Stomach (tissue), 9 donors: ENCODE measurements around the gene CNGA1. TPM values are rescaled to one million over a fixed set of nuclear protein-coding genes. Genes with fewer than 3 reads are reported as not detected.
A peak's percentile ranks its signal among the peaks of the same experiment; 100 is the strongest.

ENCODE experiments used
- DNase-seq, 2 donors: peaks; one replicate each; pipeline versions ENCODE4 v3.0.0 to v3.0.0-alpha.2; 2013 to 2019
- H3K27ac ChIP-seq, 5 donors: fragments of 200-600 bp in 4 of 5; sonication (generic) in 4 of 5; one replicate each; pipeline ENCODE4 v1.5.1; 2013 to 2019; ENCODE audit warnings: mild to moderate bottlenecking in 1 of 5, moderate library complexity in 1 of 5
- H3K27me3 ChIP-seq, 3 donors: fragments of 200-600 bp; sonication (generic); one replicate each; pipeline ENCODE4 v1.5.1; 2017 to 2019; ENCODE audit warnings: mixed run types in 1 of 3
- H3K36me3 ChIP-seq, 4 donors: fragments of 200-600 bp; sonication (generic); 1 replicate in 3 of 4; 2 replicates in 1 of 4; pipeline ENCODE4 v1.5.1; 2016 to 2019
- H3K4me1 ChIP-seq, 4 donors: fragments of 200-600 bp; sonication (generic); one replicate each; pipeline ENCODE4 v1.5.1; 2016 to 2019
- H3K4me3 ChIP-seq, 4 donors: fragments of 200-600 bp; sonication (generic) in 3 of 4; one replicate each; pipeline ENCODE4 v1.5.1; 2016 to 2019; ENCODE audit warnings: mild to moderate bottlenecking in 1 of 4
- H3K9me3 ChIP-seq, 4 donors: fragments of 200-600 bp; sonication (generic); one replicate each; pipeline ENCODE4 v1.5.1; 2016 to 2019
- EP300 ChIP-seq: sonication (generic); formaldehyde crosslinking; IDR thresholded peaks from one replicate; pipeline ENCODE4 v1.6.1; 2017; ENCODE audit warnings: antibody characterized with exemption
- POLR2A ChIP-seq, 4 donors: fragments of 450-650 bp; IDR thresholded peaks; one replicate each; pipeline ENCODE4 v1.6.1; 2016; ENCODE audit warnings: antibody characterized with exemption in 4 of 4, control low read depth in 2 of 4, mild to moderate bottlenecking in 1 of 4, moderate library complexity in 1 of 4
- POLR2AphosphoS5 ChIP-seq, 3 donors: sonication (generic); formaldehyde crosslinking; IDR thresholded peaks; one replicate each; pipeline ENCODE4 v1.6.1; 2016; ENCODE audit warnings: antibody characterized with exemption in 3 of 3
- WGBS, 5 donors: extraction: QIAGEN DNeasy Blood & Tissue Kit in 3 of 5; methylation state at CpG; one replicate each; pipeline versions ENCODE4 v1.1.5 to v1.1.7; 2013 to 2018; 5-methylcytosine and 5-hydroxymethylcytosine counted together
- intact Hi-C: fragments of 100-400 bp; cut with DNase I; formaldehyde crosslinking; loops from one replicate; pipeline ENCODE4 v1.15.1; 2023; ENCODE audit warnings: low total_unique reads
- polyA plus RNA-seq, 3 donors: library from polyadenylated mRNA; stranded (reverse); fragments of 200-250 nt; gene quantifications; one replicate each; pipeline ENCODE4 v1.2.3, GENCODE V29; 2013
- total RNA-seq, 5 donors: library from RNA; depleted of rRNA; stranded (reverse); fragments of >200 nt; gene quantifications; one replicate each; pipeline versions ENCODE4 v1.1.0 to v1.2.3, GENCODE V29; 2014 to 2016
- TF ChIP-seq, protein P1 (sequence below), 7 experiments: fragments of 450-650 bp in 4 of 7; fragments of 200-600 bp in 3 of 7; sonication (generic) in 3 of 7; IDR thresholded peaks; one replicate each; pipeline ENCODE4 v1.5.1; 2016 to 2019; ENCODE audit warnings: antibody characterized with exemption in 7 of 7, control low read depth in 2 of 7, mild to moderate bottlenecking in 1 of 7
- donor health status: healthy with polysubstance abuse.
- donor health status: Bipolar disorder and iron deficiency.
- donor health status: healthy.

Gene CNGA1
- total and polyA plus RNA-seq, 8 donors: 0.56 to 23.8 (median 3.6) TPM; not detected in 2

- H3K4me1 ChIP-seq: peaks cover 16 to 35% (median 27%) of the 10 kb centered on the region in 4 donors
- no peaks in the 10 kb centered on the region for H3K9me3 ChIP-seq
- H3K27ac ChIP-seq: peak overlapping the region in 1 of 5 donors; percentile 41
- DNase-seq: no peak
- no peaks in the 10 kb centered on the region for H3K36me3 ChIP-seq
- 18 to 38% (median 26%) methylated on average over 3 of the region's 3 CpGs for WGBS, 5 donors
- intact Hi-C loops: no loop called here
- H3K27me3 ChIP-seq: peaks cover 0 to 8% (median 0%) of the 10 kb centered on the region in 3 donors
- no peak overlapping the region for H3K4me3 ChIP-seq
- TF ChIP-seq EP300: no peak
- no peak for TF ChIP-seq POLR2AphosphoS5 (IDR thresholded peaks at IDR 0.05)
- TF ChIP-seq, protein P1, sequence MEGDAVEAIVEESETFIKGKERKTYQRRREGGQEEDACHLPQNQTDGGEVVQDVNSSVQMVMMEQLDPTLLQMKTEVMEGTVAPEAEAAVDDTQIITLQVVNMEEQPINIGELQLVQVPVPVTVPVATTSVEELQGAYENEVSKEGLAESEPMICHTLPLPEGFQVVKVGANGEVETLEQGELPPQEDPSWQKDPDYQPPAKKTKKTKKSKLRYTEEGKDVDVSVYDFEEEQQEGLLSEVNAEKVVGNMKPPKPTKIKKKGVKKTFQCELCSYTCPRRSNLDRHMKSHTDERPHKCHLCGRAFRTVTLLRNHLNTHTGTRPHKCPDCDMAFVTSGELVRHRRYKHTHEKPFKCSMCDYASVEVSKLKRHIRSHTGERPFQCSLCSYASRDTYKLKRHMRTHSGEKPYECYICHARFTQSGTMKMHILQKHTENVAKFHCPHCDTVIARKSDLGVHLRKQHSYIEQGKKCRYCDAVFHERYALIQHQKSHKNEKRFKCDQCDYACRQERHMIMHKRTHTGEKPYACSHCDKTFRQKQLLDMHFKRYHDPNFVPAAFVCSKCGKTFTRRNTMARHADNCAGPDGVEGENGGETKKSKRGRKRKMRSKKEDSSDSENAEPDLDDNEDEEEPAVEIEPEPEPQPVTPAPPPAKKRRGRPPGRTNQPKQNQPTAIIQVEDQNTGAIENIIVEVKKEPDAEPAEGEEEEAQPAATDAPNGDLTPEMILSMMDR (IDR thresholded peaks at IDR 0.05): no peak
- no peak for TF ChIP-seq POLR2A (IDR thresholded peaks at IDR 0.05)
Measured at GRCh38 chr4:48042979-48043461, 26.5 kb upstream of the CNGA1 start.

DNA sequence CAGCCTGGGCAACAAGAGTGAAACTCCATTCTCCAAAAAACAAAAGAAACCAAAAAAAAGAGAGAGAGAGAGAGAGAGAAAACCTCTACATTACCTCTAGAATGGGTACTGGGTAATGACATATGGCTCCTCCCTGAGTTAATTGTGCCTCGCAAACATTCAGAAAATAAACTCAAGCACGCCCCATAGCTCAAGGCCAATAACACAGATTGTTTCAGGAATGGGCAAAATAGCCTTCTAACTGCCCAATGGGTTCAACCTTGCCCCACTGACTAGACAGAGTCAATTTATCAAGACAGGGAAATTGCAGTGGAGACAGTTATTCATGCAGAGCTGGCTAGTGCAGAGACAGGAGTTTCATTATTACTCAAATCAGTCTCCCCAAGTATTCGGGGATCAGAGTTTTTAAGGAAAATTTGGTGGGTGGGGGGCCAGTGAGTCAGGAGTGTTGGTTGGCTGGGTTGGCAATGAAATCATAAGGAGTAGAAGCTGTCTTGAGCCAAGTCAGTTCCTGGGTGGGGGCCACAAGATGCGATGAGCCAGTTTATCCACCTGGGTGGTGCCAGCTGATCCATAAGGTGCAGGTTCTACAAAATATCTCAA lies 25.2 kb upstream of the CNGA1 start:
- intact Hi-C loops: no loop called here
- Histone ChIP-seq H3K9me3 (no peaks in the 10 kb centered on the region), H3K36me3 (no peaks in the 10 kb centered on the region), H3K27ac (no peak overlapping the region), H3K4me3 (no peak overlapping the region), H3K27me3 (peaks cover 0 to 8% (median 0%) of the 10 kb centered on the region in 3 donors), H3K4me1 (peaks cover 3 to 21% (median 14%) of the 10 kb centered on the region in 4 donors)
- TF ChIP-seq, protein P1 (IDR thresholded peaks at IDR 0.05): no peak
- TF ChIP-seq EP300 (no peak), POLR2AphosphoS5 (IDR thresholded peaks at IDR 0.05) (no peak), POLR2A (IDR thresholded peaks at IDR 0.05) (no peak)
- DNase-seq: no peak
- WGBS, 5 donors: 73 to 95% (median 76%) methylated on average over 4 of the region's 4 CpGs

- Histone ChIP-seq H3K27me3 (peaks cover 0 to 8% (median 0%) of the 10 kb centered on the region in 3 donors), H3K4me3 (no peak overlapping the region), H3K4me1 (peaks cover 0 to 13% (median 10%) of the 10 kb centered on the region in 4 donors), H3K27ac (no peak overlapping the region), H3K9me3 (no peaks in the 10 kb centered on the region), H3K36me3 (no peaks in the 10 kb centered on the region)
- intact Hi-C loops: no loop called here
- no peak for TF ChIP-seq POLR2AphosphoS5 (IDR thresholded peaks at IDR 0.05)
- TF ChIP-seq POLR2A (IDR thresholded peaks at IDR 0.05): no peak
- TF ChIP-seq, protein P1 (IDR thresholded peaks at IDR 0.05): no peak
- TF ChIP-seq EP300: no peak
- no peak for DNase-seq
Measured at GRCh38 chr4:48039561-48039960, 23.1 kb upstream of the CNGA1 start.

DNA sequence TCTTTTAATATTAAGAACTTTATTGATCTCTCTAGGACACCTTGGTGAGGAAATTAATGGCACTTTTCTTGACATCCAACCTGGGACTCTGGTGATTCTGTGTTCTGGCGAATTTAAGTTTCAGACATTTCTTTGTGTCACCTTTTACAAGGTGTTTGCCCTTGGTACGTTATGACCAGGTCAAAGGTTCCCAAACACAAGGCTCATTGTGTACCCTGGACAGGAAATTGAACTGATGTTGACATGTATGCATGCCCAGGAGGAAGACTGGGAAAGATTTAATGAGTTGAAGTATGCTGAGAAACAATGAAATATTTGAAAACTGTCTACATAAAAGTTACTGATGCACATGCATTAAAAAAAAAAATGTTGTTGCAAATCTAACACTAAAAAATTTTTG lies 22.2 kb upstream of the CNGA1 start:
- intact Hi-C loops: no loop called here
- no peak for TF ChIP-seq EP300
- TF ChIP-seq, protein P1 (IDR thresholded peaks at IDR 0.05): no peak
- TF ChIP-seq POLR2A (IDR thresholded peaks at IDR 0.05): no peak
- no peak for TF ChIP-seq POLR2AphosphoS5 (IDR thresholded peaks at IDR 0.05)
- no peak for DNase-seq
- no peak overlapping the region for H3K27ac ChIP-seq
- WGBS, 5 donors: 5 to 19% (median 9%) methylated on average over 2 of the region's 2 CpGs
- H3K9me3 ChIP-seq: no peaks in the 10 kb centered on the region
- peaks cover 0 to 8% (median 0%) of the 10 kb centered on the region in 3 donors for H3K27me3 ChIP-seq
- no peak overlapping the region for H3K4me3 ChIP-seq
- H3K4me1 ChIP-seq: peaks cover 0 to 13% (median 8%) of the 10 kb centered on the region in 4 donors
- no peaks in the 10 kb centered on the region for H3K36me3 ChIP-seq
